HG03575 (cell line): ENCODE results near the gene PFN4.

ENCODE experiments used
- ATAC-seq: cut with Tn5 transposase; IDR thresholded peaks from one replicate; pipeline ENCODE4 v1.9.1; 2021; ENCODE audit not compliant: unreplicated experiment, insufficient number of reproducible peaks, low FRiP score; ENCODE audit errors: extremely low read depth

PFN4 gene

DNA sequence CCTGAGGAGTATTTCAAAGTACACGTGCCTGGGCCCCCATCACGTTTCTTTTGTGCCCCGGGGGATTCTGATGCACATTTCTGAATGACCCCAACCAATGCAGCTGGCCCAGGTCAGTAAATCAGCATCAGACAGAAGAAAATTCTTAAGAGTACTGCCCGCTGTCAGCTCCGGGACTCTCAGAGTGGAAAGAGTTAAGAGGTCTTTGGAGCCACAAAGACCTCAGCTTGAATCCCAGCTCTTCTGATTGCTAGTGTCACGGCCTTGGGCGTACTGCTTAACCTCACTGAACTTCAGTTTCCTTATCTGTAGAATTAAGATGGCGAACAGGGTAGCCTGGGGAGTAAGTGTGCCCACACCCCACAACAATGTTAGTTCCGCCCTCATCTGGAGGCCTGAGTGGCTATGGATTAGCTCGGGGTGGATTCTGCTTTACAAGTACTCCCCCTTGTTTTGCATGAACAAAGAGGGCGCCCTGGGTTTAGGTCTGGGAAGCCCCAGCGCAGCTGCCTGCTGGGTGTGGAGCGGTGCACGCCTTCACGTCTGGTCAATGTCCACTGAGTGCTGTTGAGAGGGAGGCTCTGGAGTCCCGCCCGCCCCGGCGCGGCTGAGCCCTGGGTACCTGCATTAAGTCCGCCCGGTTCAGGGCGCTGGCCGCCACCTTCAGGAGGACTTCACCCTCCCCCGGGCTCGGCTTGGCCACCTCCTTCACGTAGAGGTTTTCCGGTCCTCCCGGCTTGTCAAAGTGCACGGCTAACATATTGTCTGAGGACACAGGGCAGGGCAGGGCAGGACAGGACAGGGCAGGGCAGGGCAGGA lies 39.4 kb downstream of the PFN4 start:
- ATAC-seq, result peak; percentile 77

DNA sequence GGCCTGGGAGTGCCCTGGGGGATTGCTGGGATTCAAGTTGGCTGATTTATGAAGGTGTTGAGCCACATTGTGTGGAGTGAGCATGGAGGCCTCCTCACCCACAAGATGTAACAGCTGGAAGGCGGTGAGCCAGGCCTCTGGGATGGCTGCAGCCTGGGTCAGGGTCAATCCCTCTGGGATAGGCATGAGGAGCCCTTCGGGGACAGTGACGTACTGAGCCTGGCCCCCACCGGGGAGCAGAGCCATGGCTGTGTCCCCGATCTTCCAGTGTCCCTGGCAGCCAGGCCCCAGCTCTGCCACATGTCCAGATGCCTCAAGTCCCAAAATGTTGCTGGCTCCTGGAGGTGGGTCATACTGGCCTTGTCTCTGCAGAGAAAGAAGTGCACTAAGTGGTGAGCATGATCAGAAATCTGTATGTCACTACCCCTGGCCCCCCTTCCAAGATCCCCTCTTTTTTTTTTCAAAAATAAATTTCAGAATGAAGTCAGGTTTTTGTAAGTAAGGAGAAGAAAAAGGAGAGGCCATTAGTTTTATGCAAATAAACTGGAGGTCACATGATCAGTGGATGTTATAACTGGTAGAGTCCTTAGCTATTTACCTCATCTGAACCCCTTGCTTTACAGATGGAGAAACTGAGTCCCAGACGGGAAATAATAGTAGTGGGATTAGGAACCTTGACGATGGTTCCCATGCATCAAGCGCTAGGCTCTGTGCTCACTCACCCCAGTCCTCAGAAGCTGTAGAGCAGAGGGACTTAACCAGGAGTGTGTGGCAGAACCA lies 40.2 kb downstream of the PFN4 start:
- ATAC-seq, result no peak

DNA sequence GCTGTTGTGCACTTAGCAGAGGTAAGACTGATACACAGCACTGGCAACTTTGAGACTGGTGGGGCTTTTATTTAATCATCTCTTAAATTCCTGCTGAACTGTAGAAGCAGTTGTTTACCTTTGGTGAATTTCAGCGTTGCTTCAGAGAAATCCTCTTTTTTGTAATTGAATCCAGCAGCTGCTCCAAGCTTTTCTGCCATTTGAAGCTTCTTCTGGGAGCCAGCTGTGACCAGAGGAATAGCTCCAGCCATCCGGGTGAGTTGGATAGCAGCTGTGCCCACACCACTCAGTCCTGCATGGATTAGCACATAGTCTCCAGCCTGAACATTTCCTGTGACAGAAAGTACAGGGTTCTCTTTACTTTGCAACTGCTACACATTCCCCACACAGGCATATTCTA lies 42.4 kb downstream of the PFN4 start:
- no peak for ATAC-seq

DNA sequence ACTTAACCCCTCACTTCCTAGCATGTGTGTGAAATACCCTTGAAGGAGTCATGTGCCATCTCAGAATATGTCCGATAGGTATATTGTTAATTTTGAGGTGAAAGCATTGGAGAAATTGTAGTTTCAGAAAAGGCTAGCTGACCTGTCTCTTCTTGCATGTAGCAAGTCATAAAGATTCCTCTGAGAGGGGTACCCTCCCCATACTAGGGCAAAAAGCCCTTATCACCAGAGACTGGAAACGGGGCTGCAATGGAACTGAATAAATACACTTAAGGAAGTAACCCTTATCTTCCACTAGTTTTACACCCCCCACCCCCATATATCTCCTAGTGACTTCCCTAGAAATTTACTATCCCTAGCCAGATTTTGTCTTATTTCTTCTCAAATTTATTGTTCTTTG lies 45.3 kb downstream of the PFN4 start:
- no peak for ATAC-seq

DNA sequence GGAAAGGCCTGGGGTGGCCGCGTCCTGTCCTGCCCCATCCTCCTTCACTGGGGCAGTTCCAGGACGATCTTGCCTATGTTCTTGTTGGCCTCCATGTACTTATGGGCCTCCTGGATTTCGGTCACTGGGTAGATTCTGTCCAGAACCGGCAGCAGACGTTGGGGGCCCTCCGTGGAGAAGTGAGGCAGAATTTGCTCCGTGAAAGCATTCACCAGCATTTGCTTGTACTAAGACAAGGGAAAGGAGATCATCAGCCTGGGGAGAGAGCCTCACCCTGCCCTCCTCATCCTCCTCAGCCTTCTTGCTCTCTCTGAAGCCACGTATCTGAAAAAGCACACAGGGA lies 45.6 kb downstream of the PFN4 start:
- ATAC-seq, result no peak

DNA sequence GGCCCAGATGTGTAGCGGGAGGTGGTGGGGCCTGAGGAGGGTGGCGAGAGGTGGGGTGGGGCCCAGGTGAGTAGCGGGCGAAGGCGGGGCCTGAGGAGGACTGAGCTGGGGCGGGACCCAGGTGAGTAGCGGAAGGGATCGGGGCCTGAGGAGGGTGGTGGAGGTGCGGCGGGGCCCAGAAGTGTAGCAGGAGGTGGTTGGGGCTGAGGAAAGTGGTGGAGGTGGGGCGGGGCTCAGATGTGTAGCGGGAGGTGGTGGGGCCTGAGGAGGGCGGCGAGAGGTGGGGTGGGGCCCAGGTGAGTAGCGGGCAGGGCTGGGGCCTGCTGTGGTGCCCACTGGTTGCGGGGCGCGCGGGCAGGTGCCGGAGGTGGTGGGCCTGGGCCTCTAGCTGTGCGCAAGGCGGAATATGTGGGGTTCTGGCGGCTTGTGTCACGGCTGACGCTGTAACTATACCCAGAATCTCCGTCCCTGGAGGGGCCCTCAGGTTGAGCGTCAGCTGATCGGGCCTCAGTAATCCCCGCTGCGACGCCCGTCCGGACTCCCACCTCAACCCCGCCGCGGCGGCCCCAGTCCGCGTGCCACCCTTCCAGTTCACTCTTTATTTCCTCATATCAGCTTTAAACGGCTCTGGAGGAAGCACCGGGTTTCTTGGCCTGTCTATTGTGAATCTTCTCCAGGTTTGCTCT lies 46.1 kb downstream of the PFN4 start:
- no peak for ATAC-seq

DNA sequence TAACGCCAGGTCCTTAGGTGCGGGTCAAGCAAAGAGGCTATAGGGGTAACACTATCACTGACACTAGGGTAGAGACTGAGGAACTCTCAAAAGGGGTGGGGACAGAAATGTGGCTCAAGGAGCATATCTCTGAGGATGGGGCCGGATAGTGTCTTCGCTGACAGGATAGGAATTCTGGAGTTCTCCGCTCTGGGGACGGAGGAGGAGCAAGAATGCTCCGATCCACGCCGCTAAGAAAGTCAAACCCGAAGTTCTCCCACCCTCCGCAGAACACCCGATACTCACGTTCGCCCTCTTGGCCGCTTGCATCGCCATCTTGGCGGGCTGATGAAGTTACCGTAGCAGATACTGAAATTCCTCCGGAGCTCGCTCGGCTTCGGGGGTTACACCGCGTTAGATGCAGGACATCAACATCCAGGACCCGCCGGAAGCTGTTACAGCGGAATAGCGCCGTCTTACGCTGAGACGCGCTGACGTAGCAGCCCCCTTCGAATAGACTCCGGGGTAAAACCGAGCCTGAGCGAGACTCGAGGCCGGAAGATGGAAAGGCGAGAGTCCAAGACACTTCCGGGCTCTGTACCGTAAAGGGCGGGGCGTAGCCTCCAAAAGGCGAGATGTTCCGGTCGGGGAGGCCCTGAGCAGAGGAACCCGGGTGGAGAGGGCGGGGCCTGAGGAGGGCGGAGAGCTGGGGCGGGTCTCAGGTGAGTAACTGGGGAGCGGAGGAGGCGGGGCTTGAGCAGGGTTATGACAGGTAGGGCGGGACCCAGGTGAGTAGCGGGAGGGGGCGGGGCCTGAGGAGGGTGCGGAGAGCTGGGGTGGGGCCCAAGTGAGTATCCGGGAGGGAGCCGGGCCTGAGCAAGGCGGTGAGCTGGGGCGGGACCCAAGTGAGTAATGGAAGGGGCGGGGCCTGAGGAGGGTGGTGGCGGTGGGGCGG lies 47.0 kb downstream of the PFN4 start, which contains the start of gene SF3B6:
SF3B6 (minus strand) TSS at position 412 of the 934 bp plus-strand sequence; CDS start at position 315, 97 bp downstream.
- ATAC-seq, result peak; percentile 80

DNA sequence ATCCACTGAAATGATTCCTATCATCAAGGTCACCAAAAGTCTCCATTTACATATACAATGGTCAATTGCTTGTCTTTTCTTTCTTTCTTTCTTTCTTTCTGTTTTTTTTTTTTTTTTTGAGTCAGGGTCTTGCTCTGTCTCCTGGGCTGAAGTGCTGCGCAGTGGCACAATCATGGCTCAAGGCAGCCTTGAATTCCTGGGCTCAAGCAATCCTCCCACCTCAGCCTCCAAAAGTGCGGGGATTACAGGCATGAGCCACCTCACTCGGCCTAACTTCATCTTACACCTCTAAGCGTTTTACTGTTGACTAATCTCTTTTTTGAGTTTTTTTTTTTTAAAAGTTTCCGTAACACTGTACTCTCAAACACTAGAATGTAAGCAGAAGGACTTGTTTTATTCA lies 47.9 kb downstream of the PFN4 start:
- ATAC-seq, result no peak

DNA sequence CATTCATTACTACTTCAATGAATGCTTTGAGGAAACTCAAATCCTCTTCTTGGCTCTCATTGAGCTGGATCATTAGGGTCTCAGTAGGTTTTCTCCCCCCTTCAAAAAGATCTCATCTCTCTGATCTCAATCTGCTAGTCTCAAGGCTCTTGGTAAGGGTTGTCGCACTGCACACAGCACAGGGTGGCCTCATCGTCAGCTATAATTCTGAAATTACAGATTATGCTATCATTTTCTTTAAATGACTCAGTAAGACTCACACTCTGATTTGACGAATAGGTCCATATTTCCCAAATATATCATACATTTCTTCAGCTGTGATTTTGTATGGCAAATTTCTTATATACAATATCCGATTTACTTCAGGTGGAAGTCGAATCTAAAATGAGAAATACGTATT lies 49.3 kb downstream of the PFN4 start:
- no peak for ATAC-seq

DNA sequence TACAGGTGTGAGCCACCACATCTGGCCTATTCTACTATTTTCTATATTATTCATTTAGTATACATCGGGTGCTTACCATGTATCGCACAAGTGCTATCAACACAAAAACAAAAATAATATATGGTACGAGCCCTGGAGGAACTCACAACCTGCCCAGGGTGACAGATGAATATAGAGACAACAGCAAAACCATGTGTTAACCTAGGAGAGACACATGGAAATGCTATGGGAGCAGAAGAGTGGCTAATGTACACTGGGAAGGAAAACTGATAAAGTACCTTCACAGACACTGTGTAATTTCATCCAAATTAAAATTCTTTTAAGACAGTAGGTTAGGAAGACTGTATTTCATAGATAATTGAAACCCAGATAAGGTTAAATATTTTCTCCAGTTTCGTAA lies 50.9 kb downstream of the PFN4 start:
- no peak for ATAC-seq

DNA sequence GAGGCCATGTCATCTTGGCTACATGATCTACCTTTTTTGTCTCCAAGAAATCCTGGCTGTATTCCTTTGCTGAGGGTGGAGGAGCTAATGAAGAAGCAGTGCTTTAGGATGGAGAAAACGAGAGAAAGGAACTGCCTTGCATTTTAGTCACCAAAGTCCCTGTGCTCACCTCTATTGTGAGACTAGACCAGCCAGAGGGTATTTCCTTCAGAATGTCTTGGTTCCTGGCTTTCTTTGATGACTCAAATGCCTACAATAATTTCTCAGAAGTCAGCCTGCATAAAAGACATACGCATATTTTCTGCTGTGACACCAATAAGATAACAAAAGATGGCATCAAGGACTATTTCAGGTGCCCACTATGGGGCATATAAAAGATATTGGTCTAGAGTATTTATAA lies 57.8 kb downstream of the PFN4 start:
- ATAC-seq, result no peak
